Upper lobe of left lung (tissue), 4 donors: ENCODE measurements around the gene APOBEC3C.

ENCODE experiments used
- EP300 ChIP-seq, 4 donors: sonication (generic); formaldehyde crosslinking; IDR thresholded peaks; one replicate each; pipeline ENCODE4 v1.5.1; 2017; ENCODE audit warnings: antibody characterized with exemption in 4 of 4, control low read depth in 2 of 4
- TF ChIP-seq, protein P1 (sequence below), 6 experiments: fragments of 450-650 bp in 4 of 6; fragments of 200-600 bp in 2 of 6; sonication (generic) in 2 of 6; IDR thresholded peaks; one replicate each; pipeline ENCODE4 v1.5.1; 2016 to 2019; ENCODE audit warnings: antibody characterized with exemption in 6 of 6

- TF ChIP-seq, protein P1, sequence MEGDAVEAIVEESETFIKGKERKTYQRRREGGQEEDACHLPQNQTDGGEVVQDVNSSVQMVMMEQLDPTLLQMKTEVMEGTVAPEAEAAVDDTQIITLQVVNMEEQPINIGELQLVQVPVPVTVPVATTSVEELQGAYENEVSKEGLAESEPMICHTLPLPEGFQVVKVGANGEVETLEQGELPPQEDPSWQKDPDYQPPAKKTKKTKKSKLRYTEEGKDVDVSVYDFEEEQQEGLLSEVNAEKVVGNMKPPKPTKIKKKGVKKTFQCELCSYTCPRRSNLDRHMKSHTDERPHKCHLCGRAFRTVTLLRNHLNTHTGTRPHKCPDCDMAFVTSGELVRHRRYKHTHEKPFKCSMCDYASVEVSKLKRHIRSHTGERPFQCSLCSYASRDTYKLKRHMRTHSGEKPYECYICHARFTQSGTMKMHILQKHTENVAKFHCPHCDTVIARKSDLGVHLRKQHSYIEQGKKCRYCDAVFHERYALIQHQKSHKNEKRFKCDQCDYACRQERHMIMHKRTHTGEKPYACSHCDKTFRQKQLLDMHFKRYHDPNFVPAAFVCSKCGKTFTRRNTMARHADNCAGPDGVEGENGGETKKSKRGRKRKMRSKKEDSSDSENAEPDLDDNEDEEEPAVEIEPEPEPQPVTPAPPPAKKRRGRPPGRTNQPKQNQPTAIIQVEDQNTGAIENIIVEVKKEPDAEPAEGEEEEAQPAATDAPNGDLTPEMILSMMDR (IDR thresholded peaks at IDR 0.05) = no peak
- no peak for TF ChIP-seq EP300 (IDR thresholded peaks at IDR 0.05)
Measured at GRCh38 chr22:39039306-39040126, 25.5 kb downstream of the APOBEC3C start.
